ENCODE results near the gene PARD3B.

DNA sequence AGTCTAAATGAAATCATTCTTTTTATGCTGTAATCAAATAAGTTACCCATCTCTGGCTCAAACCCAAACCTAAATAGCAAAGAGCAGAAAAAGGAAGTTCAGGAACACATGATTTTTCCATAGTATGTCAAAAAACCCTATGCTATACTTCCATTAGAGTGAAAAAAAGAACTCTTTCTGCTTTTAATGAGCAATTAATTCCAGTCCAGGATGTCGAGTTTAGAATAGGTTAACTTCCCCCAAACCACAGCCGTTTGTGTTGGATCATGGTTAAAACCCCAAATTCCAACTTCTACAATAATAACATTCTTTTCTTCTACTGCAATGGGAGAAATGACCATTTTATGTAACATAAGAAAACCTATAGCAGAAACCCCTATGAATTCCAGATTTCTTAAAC, 965.9 kb downstream of the PARD3B start:
- TF ChIP-seq RBBP5 (conservative IDR thresholded peaks at IDR 0.05) (no peak), SP1 (IDR thresholded peaks at IDR 0.05; ENCODE audit: low read depth, low read length) (no peak), MEF2A (IDR thresholded peaks at IDR 0.05; ENCODE audit: insufficient read depth, low read depth, low read length) (no peak), HDAC6 (IDR thresholded peaks at IDR 0.05; ENCODE audit: unreplicated experiment) (no peak), ZNF274 (IDR thresholded peaks at IDR 0.05; ENCODE audit: insufficient read depth, insufficient read length) (no peak), TCF12 (IDR thresholded peaks at IDR 0.05; ENCODE audit: low read depth, low read length) (no peak)
- TF ChIP-seq, protein P1, sequence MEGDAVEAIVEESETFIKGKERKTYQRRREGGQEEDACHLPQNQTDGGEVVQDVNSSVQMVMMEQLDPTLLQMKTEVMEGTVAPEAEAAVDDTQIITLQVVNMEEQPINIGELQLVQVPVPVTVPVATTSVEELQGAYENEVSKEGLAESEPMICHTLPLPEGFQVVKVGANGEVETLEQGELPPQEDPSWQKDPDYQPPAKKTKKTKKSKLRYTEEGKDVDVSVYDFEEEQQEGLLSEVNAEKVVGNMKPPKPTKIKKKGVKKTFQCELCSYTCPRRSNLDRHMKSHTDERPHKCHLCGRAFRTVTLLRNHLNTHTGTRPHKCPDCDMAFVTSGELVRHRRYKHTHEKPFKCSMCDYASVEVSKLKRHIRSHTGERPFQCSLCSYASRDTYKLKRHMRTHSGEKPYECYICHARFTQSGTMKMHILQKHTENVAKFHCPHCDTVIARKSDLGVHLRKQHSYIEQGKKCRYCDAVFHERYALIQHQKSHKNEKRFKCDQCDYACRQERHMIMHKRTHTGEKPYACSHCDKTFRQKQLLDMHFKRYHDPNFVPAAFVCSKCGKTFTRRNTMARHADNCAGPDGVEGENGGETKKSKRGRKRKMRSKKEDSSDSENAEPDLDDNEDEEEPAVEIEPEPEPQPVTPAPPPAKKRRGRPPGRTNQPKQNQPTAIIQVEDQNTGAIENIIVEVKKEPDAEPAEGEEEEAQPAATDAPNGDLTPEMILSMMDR (IDR thresholded peaks at IDR 0.05 in 2 of 3, conservative IDR thresholded peaks at IDR 0.05 in 1 of 3; ENCODE audit: control insufficient read depth in 2 of 3, extremely low read depth in 1 of 3, insufficient read depth in 1 of 3, low read depth in 3 of 3, low read length in 3 of 3) = no peak
